Inferior parietal cortex (tissue), 1 donor: ENCODE measurements around the gene ATP8A2.
"Not testable (repeated sequence)": the region's sequence is repeated elsewhere in the genome, so short reads cannot be mapped to it uniquely, and the experiment has no call there.

Experiments
- DNase-seq: peaks from one replicate; pipeline ENCODE4 v3.0.0-alpha.2; 2016; ENCODE audit errors: extremely low spot score

Gene ATP8A2

DNA sequence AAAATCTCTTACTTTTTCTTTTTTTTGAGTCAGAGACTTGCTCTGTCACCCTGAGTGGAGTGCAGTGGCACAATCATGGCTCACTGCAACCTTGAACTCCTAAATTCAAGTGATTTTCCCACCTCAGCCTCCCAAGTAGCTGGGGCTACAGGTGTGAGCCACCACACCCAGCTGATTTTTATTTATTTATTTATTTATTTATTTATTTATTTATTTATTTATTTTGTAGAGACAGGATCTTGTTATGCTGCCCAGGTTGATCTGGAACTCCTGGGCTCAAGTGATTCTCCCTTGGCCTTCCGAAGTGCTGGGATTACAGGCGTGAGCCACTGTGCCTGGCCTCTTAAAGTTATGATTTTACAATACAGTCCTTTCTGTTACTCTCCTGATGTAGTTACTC lies 696.6 kb downstream of the ATP8A2 start:
- not testable (repeated sequence) for DNase-seq

DNA sequence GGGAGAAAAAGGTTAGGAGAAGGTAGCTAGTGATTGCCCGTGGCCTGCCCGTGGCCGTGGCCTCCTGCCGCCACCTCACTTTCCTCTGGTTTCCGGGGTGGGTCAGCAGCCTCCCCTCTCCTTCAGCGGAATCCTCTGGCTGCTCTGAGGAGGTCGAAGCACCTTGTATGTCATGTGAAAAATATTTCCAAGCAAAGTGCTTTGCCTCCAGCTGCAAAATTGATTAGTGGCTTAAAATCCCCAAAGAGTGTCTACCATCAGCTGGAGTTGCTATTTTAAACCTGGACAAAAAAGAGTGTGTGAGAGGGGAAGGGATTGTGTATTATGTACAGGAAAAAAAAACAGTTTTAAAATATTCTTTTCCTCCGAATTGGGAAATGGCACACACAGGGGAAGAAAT lies 697.9 kb downstream of the ATP8A2 start:
- not testable (repeated sequence) for DNase-seq

DNA sequence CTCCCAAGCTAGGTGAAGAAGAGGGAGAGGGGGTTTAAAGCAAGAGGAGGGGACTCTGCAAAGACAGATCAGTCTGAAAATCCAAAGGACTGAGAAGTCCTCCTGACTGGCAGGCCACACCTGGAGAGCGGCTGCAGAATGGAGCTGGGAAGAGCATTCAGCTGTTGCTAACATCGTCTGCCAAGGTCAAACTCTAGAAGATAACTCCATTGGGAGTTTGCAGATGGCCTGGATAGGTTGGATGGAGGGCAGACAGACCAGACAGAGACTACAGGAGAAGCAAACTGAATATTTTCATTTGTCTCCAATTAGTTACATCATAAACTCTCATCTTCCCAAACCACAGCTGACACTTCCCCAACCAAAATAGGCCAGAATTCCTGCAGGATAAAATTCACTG lies 699.9 kb downstream of the ATP8A2 start:
- no peak for DNase-seq

DNA sequence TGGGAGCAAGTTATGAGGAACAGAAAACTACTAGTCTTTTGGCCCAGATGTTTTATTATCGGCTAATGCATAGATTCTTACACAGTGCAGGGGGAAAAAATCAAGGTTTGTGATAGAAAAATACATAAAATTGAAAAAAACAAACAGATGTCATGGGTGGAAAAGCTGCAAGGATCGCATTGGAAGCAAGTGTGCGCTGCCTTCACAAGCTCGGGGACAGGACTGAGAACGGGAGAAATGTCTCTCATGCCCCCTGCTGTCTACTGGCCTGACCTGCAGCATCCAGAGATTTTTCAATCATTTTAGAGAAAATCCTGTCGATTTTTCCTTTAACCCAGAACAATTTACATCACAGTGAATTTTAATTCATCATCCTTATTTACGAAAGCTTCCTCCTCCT lies 700.6 kb downstream of the ATP8A2 start:
- DNase-seq, result not testable (repeated sequence)

DNA sequence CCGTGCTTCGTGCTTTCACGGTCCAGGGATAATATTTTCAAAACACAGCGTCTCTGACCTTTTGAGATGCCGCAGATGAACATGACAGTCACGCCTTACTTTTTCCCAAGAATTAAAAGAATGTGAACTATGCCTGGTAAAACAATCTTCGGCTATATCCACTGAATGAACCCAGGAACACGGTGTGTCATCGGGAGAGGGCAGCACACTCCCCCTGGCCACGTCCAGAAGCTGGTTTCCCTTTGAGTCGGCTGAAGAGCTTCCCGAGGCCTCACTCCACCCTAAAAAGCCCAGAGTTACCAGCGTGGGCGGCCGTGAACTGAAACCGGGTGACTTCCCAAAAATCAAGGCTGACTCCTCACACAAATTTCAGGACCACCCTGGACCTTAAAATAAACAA lies 702.9 kb downstream of the ATP8A2 start:
- no peak for DNase-seq
